GM21717 (cell line): ENCODE data around the gene LMTK2.

Source experiments
- ATAC-seq: cut with Tn5 transposase; IDR thresholded peaks from one replicate; pipeline ENCODE4 v1.9.1; 2021; ENCODE audit warnings: mild to moderate bottlenecking, moderate library complexity; ENCODE audit not compliant: unreplicated experiment

Gene LMTK2

DNA sequence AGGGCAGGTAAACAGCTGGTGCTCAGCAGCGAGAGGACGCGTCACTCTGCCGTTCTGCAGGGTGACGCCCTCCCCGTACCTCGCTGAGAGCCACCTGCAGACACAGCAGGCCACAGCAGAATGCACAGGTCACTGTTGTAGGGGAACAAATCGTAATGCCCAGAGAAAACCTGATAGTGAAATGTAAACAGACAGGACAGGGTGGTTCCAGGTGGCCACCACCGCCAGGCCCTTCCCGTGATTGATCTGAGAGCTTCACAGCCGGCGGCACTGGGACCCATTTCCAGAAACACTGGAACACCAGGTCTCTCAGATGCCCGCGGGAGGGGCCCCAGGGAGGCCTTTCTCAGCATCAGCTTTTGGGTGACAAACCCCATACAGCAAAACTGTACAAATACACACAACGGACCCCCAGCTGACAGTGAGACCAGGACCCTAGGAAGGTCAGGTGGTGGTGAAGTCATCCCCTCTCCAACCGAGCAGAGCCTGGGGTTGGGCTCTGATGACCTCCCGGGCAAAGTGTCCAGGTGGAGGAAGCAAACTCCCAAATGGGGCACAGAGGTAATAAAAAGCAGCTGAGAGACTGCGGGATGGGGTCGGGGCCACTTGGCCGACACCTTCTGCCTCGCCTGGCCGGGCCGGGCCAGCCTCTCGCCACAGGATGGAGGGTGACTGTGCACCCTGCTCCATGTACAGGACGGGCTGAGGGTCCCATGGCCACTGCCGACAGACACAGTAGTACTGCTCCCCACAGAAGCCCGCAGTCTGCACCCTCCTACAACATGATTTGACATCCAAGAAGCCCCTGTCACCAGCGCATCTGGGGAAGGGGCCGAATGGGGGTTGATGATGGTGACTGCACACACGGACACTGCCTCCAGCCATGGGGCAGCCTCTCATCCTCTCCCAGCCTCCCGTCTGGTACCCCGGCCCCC lies 109.2 kb downstream of the LMTK2 start:
- ATAC-seq: no peak

DNA sequence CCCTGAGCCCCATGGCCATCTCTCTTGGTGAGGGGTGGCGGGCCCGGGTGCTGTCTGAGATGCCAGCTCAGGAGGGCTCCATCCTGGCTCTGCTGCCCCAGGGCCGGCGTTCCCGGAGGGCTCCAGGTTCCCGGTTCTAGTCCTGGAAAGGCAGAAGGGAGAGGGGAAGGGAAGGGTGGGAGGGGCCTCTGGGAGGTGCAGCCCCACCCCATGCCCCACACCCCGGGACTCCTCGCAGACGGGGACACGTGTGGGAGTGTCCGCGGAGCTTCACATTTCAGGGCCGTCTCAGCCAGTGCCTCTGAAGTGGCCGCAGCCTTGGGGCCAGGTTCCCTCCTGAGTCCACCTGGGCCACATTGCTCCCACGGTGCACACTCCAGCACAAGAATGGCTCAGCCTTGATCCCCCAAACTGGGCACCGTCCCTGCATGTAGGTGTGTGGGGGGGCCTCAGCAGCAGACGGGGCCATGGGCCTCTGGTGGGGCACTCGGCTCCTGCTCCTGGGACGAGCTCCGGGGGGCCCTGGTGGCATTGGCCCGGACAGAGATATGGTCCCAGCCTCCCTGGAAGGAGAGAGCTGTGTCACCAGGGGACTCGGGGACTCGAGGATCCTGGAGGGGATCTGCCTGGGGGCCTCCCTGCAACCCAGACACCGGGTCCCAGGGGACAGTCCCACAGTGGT lies 110.4 kb downstream of the LMTK2 start:
- ATAC-seq: no peak

- ATAC-seq: no peak
These were observed 111.2 kb downstream of the LMTK2 start for GRCh38 chr7:98217623-98218582.

DNA sequence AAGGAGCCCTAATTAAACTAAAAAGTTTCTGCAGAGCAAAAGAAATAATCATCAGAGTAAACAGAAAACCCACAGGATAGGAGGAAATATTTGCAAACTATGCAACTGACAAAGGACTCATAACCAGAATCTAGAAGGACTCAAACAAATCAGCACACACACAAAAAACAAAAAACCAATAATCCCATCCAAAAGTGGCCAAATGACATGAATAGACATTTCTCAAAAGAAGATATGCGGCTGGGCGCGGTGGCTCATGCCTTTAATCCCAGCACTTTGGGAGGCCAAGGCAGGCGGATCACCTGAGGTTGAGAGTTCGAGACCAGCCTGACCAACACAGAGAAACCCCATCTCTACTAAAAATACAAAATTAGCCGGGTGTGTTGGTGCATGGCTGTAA lies 112.7 kb downstream of the LMTK2 start:
- peak; percentile 39 for ATAC-seq

GRCh38 chr7:98221611-98222532 lies 115.2 kb downstream of the LMTK2 start:
- no peak for ATAC-seq

- no peak for ATAC-seq
These were observed 116.0 kb downstream of the LMTK2 start for GRCh38 chr7:98222533-98223195.

DNA sequence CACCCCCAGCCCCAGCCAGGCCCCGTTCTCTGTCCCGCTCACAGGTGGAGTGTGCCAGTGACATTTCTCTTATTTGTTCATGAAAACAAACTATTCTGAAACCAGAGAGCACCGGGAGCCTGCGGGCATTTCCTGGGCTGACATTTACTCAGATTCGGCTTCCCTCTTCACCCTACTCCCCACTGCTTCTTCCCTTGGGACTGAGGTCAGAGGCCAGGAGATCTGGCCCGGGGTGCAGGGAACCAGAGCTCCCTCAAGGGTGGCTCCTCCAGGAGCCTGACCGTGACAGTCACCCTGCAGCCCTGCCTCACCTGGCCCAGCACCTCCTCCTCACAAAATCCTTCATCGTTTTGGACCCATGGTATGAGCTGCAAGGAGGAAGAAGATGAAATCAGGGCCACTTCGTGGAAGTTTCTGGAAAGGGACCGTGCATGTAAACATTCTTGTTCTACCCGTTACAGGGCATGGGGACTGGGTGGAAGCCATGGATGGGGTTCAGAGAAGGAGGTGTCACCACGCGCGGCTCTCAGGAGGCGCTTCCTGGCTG lies 116.8 kb downstream of the LMTK2 start:
- ATAC-seq: no peak

DNA sequence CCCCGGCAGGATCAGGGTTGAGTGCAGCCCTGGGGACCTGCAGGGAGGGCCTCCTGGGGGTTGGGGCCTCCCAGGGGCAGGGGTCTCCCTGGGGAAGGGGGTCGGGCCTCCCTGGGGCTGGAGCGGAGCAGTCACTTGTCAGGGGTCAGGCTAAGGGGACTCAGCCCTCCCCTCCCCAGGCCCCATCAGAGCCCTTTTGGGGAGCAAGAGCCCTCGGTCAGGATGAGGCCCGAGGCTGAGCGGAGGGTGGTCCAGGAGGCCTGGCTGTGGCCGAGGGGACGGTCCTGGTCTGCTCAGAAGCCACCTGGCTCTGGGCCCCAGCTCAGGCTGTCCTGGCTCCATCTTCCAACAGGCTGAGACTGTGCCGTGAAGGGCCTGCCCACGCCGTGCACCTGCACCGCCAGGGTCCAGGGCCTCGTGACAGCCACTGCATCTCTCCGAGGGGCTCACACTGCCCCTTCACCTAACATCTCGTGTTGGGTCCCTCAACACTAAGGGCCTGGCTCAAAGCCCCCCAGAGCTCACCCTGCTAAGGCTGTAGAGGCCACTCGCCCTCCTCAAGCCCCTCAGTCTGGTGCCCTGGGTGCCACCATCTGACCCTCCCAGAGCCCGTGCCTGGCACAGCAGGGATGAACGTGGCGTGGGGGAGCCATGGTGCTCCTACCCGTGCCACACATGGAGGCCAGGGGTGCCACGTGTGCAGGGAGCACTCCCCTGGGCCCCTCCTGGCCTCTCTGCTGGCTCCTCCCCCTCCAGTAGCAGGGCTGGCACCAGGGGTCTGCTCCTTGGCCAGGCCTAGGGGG lies 117.4 kb downstream of the LMTK2 start:
- no peak for ATAC-seq

DNA sequence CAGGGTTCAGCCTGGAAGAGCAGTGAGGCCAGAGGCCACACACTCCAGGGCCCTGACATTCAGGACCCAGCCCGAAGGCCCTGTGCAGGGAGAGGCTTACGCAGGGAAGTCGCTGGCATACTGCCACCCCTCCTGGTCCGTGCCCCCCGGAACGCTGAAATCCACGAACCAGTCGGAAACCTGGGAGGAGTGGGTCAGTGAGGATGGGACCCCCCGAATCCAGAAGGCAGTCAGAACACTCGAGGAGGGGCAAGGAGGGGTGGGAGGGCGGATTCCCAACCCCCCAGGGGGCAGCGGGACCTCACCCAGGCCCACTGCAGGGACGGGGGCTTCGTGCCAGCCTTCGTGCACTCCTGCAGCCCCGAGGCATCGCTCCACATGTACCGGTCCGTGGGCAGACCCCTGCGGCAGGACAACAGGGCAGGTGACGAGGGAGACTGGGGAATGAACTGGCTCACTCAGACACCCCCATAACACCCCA lies 118.1 kb downstream of the LMTK2 start:
- no peak for ATAC-seq

DNA sequence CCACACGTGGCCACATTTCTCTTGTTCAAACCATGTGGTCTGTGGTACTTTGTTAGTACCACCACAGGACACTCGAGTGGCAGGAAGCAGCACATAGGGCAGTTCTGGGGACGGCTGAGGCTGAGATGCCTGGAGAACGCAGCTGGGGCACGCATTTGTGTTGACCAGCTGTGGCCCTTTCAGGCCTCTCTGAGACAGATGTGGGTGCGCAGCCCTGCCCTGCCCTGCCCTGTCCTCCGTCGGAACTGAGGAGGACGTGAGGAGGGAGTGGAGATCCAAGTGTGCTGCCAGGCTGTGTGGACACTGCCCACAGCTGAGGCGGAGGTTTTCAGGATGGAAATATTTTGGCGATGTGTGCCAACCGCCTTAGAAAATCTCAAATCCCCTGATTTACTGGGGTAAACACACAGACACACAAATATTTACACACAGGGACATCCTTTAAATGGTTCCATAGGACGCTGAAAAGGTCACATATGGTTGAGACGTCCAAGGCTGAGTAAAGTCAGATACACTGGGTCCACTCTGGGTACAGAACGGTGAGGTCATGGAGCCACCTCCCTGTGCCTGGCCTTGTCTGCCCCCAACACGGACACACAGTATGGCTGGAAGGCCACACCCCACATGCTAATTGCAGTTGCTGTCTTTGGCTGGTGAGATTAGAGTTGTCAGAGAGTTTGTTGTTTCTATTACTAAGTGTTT lies 119.4 kb downstream of the LMTK2 start:
- ATAC-seq: no peak

DNA sequence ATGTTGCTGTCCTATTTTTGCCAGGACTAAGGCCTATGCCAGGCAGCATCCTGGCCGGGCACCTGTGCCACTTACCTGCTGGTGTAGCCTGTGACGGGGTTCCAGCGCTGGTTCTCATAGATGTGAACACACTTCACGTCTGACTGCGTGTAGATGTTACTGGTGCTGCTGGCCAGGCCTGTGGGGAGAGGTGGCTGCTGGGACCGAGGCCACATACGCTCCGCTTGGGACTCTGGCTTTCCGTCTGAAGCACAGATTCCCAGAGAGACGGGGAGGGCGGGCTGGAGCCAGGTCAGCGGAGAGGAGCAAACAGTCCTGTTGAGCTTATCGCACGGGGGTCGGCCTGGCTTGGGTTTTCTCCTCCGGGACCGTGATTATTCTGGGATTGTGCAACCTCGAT lies 121.3 kb downstream of the LMTK2 start:
- no peak for ATAC-seq

GRCh38 chr7:98228801-98229200 lies 122.1 kb downstream of the LMTK2 start:
- no peak for ATAC-seq

DNA sequence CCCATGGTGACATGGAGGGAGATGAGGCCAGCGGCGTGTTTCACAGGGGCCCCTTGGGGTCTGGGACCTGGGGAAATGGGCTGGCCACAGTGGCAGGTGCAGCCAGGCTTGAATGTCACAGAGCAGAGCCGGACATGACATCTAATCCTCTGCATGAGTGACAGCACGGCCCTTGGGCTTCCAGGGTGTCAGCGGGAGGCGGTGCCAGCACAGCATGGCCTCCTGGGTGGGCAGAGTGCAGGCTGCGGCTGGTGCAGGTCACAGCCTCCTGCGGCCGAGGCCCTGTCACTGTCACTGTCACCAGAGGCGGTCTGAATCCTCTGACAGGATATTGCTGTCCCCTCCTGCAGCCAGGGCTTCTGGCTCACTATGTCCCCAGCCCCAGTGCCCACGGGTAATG lies 122.8 kb downstream of the LMTK2 start:
- no peak for ATAC-seq

- ATAC-seq: no peak
These were observed 123.5 kb downstream of the LMTK2 start for GRCh38 chr7:98229991-98230745.

DNA sequence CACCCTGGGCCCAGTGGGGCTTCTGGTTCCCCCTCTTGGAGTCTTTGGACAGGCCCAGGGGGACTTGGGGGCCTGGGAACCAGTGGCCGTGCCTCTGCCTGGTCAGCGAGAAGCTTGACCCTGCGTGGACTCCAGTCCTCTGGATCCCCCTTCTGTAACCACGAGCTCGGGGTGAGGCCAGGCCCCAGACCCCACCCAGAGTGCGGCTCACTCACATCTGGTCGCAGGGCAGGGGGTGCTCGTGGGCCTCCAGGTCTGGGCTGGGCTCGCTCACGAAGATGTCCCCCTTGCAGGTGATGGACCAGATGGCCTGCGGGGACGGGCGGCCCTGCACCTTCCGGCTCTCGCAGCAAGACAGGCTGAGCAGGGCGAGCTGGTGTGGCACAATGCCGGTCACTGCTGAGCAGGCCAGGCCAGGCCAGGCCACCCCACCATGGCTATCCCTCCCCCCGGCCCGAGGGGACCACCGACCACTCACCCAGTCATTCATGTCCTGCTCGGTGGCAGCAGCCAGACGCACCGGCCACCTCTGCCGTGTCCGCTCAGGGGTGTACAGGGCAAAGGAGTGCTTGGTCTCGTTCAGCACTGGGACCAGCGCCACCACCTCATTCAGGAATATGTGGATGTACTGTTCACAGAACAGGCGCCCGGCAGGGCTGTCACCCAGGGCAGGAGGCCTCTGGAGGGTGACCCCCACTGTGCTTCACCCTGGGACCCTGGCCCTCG lies 124.2 kb downstream of the LMTK2 start:
- no peak for ATAC-seq
